GM19397 (cell line): ENCODE data around the gene DCPS.
"Not testable (repeated sequence)": the region's sequence is repeated elsewhere in the genome, so short reads cannot be mapped to it uniquely, and the experiment has no call there.

ENCODE experiments used
- ATAC-seq: cut with Tn5 transposase; IDR thresholded peaks from one replicate; pipeline ENCODE4 v1.9.1; 2021; ENCODE audit warnings: mild to moderate bottlenecking, moderate library complexity; ENCODE audit not compliant: unreplicated experiment

DCPS gene, protein sequence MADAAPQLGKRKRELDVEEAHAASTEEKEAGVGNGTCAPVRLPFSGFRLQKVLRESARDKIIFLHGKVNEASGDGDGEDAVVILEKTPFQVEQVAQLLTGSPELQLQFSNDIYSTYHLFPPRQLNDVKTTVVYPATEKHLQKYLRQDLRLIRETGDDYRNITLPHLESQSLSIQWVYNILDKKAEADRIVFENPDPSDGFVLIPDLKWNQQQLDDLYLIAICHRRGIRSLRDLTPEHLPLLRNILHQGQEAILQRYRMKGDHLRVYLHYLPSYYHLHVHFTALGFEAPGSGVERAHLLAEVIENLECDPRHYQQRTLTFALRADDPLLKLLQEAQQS

DNA sequence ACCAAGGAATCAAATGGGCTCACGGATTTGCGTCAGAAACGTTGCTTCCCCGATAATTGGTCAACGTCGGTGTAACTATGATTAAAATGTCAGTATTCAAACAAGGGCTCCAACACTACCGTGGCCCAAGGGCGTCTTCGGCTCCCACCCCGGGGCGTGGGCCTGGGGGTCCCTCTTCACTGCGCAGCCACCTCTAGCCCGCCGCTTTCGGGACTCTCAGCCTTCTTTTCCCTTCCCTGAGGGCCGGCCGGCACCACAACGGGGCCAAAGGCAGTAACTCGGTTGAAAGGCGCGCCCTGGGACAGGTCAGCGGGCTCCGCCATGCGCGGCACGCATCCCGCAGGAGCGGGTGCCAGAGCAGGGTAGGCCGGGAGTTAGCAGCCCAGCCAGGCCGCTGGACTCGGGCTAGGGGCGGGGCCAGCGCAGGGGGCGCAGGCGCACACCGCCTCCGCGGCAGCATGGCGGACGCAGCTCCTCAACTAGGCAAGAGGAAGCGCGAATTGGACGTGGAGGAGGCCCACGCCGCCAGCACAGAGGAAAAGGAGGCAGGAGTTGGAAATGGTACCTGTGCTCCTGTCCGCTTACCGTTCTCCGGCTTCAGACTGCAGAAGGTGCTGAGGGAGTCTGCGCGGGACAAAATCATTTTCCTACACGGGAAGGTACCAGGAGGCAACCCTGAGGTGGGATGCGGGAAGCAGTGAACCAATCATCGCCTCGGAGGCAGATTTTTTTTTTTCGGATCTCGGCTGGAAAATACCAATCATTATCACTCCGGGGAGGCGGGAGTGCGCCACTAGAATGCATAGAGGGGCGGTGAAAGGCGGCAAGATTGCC lies at the start of gene DCPS:
DCPS (plus strand) TSS at position 438 of the 834 bp plus-strand sequence; CDS start at position 459, 21 bp downstream.
- ATAC-seq = peak; percentile 93

- ATAC-seq = no peak
Measured at GRCh38 chr11:126254819-126255218, 49.0 kb upstream of the DCPS start.

DNA sequence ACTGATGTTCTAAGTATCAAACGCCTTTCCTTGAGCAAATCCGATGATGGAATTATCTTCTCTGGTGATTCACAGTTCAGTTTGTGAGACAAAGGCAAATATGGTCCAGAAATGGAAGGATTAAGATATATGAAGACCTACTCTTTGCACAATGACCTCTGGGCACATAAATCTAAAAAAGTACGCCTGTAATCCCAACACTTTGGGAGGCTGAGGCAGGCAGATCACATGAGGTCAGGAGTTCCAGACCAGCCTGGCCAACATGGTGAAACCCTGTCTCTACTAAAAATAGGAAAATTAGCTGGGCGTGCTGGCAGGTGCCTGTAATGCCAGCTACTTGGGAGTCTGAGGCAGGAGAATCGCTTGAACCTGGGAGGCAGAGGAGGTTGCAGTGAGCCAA lies 48.4 kb upstream of the DCPS start:
- not testable (repeated sequence) for ATAC-seq

DNA sequence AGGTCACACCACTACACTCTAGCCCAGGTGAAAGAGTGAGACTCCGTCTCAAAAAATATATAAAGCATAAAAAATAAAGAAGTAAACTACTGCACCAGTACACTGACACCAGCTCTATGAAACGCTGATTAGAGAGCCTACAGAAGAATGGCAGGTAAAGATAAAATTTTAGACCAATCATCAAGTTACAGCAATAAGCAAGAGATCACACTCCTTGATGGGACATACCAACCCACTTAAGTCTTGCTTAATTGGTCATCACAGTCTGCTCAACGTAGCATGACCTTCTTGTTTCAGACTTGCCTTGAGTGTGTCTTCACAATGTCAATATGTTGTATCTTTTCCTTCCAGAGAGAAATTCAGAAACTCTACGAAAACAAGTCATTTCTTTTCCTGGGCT lies 47.6 kb upstream of the DCPS start:
- ATAC-seq = no peak

- no peak for ATAC-seq
Measured at GRCh38 chr11:126257144-126257543, 46.7 kb upstream of the DCPS start.

DNA sequence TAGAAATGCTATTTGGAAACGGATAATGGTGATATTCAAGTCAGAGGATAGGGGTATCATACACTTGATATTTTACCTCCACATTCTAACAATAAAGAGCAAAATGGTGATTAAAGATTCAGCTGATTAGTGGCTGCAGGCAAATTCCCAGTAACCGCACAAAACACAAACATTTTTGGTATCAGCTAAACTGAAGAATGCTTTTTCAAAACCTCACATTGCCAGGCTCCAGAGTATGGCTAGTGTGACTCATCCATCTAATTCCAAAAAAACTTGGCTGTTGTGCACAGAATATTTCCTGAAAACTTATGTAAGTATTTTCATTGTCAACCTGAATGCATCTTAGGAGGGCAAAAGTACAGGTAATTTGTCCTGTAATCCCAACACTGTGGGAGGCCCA lies 46.1 kb upstream of the DCPS start:
- no peak for ATAC-seq

GRCh38 chr11:126262216-126262615 lies 41.6 kb upstream of the DCPS start:
- ATAC-seq = no peak

DNA sequence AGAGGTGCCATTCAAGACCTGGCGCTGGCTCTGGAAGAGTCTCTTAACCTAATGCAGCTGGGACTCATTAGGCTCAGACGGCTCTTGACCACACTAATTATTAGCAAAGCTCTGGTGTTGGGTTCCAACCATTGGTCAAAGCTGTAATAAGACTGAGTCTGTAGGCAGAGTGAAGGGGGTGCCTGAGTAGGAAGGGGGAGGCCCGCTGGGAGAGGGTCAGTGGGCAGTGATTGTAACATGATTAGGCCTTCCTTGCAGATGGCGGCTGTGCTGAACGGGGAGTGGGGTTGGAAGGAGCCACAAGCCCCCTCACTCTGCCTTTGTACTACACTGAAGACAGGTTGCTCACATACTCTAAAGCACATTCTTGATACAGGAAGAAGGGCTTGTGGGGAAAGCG lies 40.4 kb upstream of the DCPS start:
- no peak for ATAC-seq

GRCh38 chr11:126265811-126266210 lies 38.0 kb upstream of the DCPS start:
- no peak for ATAC-seq

GRCh38 chr11:126267650-126268049 lies 36.2 kb upstream of the DCPS start:
- ATAC-seq = no peak

GRCh38 chr11:126268361-126268707 lies 35.5 kb upstream of the DCPS start:
- no peak for ATAC-seq

GRCh38 chr11:126268708-126269579 lies 34.9 kb upstream of the DCPS start, which contains the start of the genes FOXRED1 and SRPRA:
Gene FOXRED1, plus strand, starts transcription at chr11:126269154. Its CDS starts 53 bp downstream, at chr11:126269207.
Gene SRPRA, minus strand, starts transcription at chr11:126268895. Its CDS starts 91 bp downstream, at chr11:126268804.
- peak; percentile 99 for ATAC-seq

DNA sequence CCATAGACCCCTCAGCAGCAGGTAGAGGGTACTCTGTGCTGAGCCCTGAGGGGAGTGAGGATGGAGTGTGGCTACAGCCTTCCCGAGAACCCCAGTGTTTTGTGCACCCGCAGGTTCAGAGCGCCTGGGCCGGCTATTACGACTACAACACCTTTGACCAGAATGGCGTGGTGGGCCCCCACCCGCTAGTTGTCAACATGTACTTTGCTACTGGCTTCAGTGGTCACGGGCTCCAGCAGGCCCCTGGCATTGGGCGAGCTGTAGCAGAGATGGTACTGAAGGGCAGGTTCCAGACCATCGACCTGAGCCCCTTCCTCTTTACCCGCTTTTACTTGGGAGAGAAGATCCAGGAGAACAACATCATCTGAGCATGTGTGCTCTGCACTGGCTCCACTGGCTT lies 26.5 kb upstream of the DCPS start:
- no peak for ATAC-seq

- ATAC-seq = no peak
Measured at GRCh38 chr11:126277780-126278179, 26.1 kb upstream of the DCPS start.

DNA sequence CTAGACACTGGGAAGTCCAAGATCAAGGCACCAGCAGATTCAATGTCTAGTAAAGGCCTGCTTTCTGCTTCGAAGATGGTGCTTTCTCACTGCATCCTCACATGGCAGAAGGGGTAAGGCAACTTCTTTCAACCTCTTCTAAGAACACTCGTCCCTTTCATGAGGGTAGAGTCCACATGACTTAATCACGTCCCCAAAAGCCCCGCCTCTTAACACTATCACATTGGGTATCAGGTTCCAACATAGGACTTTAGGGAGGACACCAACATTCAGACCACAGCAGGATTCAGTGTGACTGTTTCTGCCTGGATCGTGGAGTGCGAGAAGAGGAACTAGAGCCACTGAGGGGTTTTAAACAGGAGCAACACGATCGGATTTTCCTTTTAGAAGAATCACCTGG lies 24.7 kb upstream of the DCPS start:
- no peak for ATAC-seq

GRCh38 chr11:126280595-126280994 lies 23.3 kb upstream of the DCPS start:
- no peak for ATAC-seq

DNA sequence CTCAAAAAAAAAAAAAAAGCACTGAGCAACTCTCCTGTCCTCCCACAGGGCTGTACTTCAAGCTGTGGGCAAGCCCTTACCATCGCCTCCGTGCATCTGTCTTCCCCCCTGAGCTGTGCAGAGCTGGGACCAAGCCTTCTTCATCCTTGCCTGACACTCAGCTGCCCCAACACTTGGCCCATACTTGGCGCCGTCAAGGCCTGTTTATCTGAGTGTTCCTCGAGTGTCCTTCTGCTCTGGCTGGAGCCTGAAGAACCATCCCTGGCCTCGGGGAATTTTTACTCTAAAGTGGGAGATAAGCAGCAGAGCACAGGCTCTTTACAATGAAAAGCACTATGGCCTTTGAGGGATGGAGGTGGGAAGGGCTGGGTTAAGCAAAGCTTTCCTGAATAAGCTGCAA lies 22.6 kb upstream of the DCPS start:
- no peak for ATAC-seq

- ATAC-seq = no peak
Measured at GRCh38 chr11:126281666-126282175, 22.1 kb upstream of the DCPS start.

DNA sequence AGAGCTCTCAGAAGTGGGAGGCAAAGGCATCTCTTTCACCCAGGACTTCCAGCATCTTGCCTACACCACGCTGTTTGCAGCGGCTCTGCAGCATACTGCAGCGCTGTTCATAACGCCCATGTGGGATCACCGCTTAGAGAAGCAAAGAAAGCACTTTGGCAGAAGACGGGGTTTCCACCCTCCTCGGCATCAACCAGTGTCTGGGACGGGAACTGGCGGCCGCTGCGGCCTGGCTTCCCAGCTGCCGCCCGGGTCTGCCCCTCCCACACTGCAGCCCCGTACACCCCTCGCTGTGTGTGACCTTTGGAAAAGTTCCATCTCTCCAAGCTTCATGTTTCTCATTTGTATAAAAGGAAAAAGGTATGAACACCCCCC lies 21.5 kb upstream of the DCPS start:
- ATAC-seq = no peak

- peak; percentile 71 for ATAC-seq
Measured at GRCh38 chr11:126282736-126283591, 20.9 kb upstream of the DCPS start, which contains the start of gene TIRAP. Gene TIRAP, plus strand, starts transcription at chr11:126283093. Its CDS starts 7,802 bp downstream, at chr11:126290895.
